ENCODE data around the gene DPP10. TPM values are rescaled to one million over a fixed set of nuclear protein-coding genes. Genes with fewer than 3 reads are reported as not detected.

DPP10 gene
- total and polyA plus RNA-seq, 4 donors = 30.6 to 83.0 (median 48.0) TPM

GRCh38 chr2:115524452-115524851 is 1082.0 kb downstream of the DPP10 start:
- no CpG with 5 or more reads among the region's 4 CpGs for WGBS (ENCODE audit: insufficient coverage)
- no peaks in the 10 kb centered on the region for H3K9me3 ChIP-seq (ENCODE audit: control insufficient read depth, insufficient read depth, low read length)
- H3K36me3 ChIP-seq (ENCODE audit: control insufficient read depth, insufficient read depth, low read length) = no peaks in the 10 kb centered on the region
- DNase-seq (ENCODE audit: low read depth in 4 of 6, low spot score in 6 of 6) = no peak
- no peak overlapping the region for H3K27ac ChIP-seq (ENCODE audit: low read depth, low read length)
- no peak overlapping the region for H3K4me3 ChIP-seq (ENCODE audit: low read depth, low read length)
- no peaks in the 10 kb centered on the region for H3K4me1 ChIP-seq (ENCODE audit: control insufficient read depth, insufficient read depth, low read length)
- H3K27me3 ChIP-seq (ENCODE audit: control insufficient read depth, insufficient read depth, low read length) = no peaks in the 10 kb centered on the region

GRCh38 chr2:115529627-115530026 is 1087.2 kb downstream of the DPP10 start:
- no peaks in the 10 kb centered on the region for H3K36me3 ChIP-seq (ENCODE audit: control insufficient read depth, insufficient read depth, low read length)
- no peaks in the 10 kb centered on the region for H3K27me3 ChIP-seq (ENCODE audit: control insufficient read depth, insufficient read depth, low read length)
- no peak overlapping the region for H3K27ac ChIP-seq (ENCODE audit: low read depth, low read length)
- DNase-seq (ENCODE audit: low read depth in 4 of 6, low spot score in 6 of 6) = no peak
- H3K4me3 ChIP-seq (ENCODE audit: low read depth, low read length) = no peak overlapping the region
- H3K4me1 ChIP-seq (ENCODE audit: control insufficient read depth, insufficient read depth, low read length) = no peaks in the 10 kb centered on the region
- no peaks in the 10 kb centered on the region for H3K9me3 ChIP-seq (ENCODE audit: control insufficient read depth, insufficient read depth, low read length)

GRCh38 chr2:115533081-115533480 is 1090.6 kb downstream of the DPP10 start:
- WGBS (ENCODE audit: insufficient coverage) = no CpG with 5 or more reads among the region's 4 CpGs
- peak in 1 of 6 donors; percentile 52 for DNase-seq (ENCODE audit: low read depth in 4 of 6, low spot score in 6 of 6)
- no peaks in the 10 kb centered on the region for H3K36me3 ChIP-seq (ENCODE audit: control insufficient read depth, insufficient read depth, low read length)
- H3K4me3 ChIP-seq (ENCODE audit: low read depth, low read length) = no peak overlapping the region
- H3K27me3 ChIP-seq (ENCODE audit: control insufficient read depth, insufficient read depth, low read length) = no peaks in the 10 kb centered on the region
- H3K9me3 ChIP-seq (ENCODE audit: control insufficient read depth, insufficient read depth, low read length) = no peaks in the 10 kb centered on the region
- no peaks in the 10 kb centered on the region for H3K4me1 ChIP-seq (ENCODE audit: control insufficient read depth, insufficient read depth, low read length)
- H3K27ac ChIP-seq (ENCODE audit: low read depth, low read length) = no peak overlapping the region

- H3K27me3 ChIP-seq (ENCODE audit: control insufficient read depth, insufficient read depth, low read length) = no peaks in the 10 kb centered on the region
- H3K27ac ChIP-seq (ENCODE audit: low read depth, low read length) = no peak overlapping the region
- peak in 1 of 6 donors; percentile 55 for DNase-seq (ENCODE audit: low read depth in 4 of 6, low spot score in 6 of 6)
- H3K4me3 ChIP-seq (ENCODE audit: low read depth, low read length) = no peak overlapping the region
- H3K36me3 ChIP-seq (ENCODE audit: control insufficient read depth, insufficient read depth, low read length) = no peaks in the 10 kb centered on the region
- no peaks in the 10 kb centered on the region for H3K9me3 ChIP-seq (ENCODE audit: control insufficient read depth, insufficient read depth, low read length)
- no peaks in the 10 kb centered on the region for H3K4me1 ChIP-seq (ENCODE audit: control insufficient read depth, insufficient read depth, low read length)
- WGBS (ENCODE audit: insufficient coverage) = no CpG with 5 or more reads among the region's 4 CpGs
These were observed 1099.4 kb downstream of the DPP10 start for GRCh38 chr2:115541814-115542213.

- WGBS (ENCODE audit: insufficient coverage) = 82% methylated on average over 1 of the region's 1 CpG
- Histone ChIP-seq H3K4me3 (ENCODE audit: low read depth, low read length) (no peak overlapping the region), H3K4me1 (ENCODE audit: control insufficient read depth, insufficient read depth, low read length) (no peaks in the 10 kb centered on the region), H3K27ac (ENCODE audit: low read depth, low read length) (no peak overlapping the region), H3K9me3 (ENCODE audit: control insufficient read depth, insufficient read depth, low read length) (no peaks in the 10 kb centered on the region), H3K27me3 (ENCODE audit: control insufficient read depth, insufficient read depth, low read length) (no peaks in the 10 kb centered on the region), H3K36me3 (ENCODE audit: control insufficient read depth, insufficient read depth, low read length) (no peaks in the 10 kb centered on the region)
- DNase-seq (ENCODE audit: low read depth in 4 of 6, low spot score in 6 of 6) = no peak
These were observed 1099.9 kb downstream of the DPP10 start for GRCh38 chr2:115542331-115542730.

GRCh38 chr2:115543024-115543423 is 1100.6 kb downstream of the DPP10 start:
- Histone ChIP-seq H3K9me3 (ENCODE audit: control insufficient read depth, insufficient read depth, low read length) (no peaks in the 10 kb centered on the region), H3K27me3 (ENCODE audit: control insufficient read depth, insufficient read depth, low read length) (no peaks in the 10 kb centered on the region), H3K36me3 (ENCODE audit: control insufficient read depth, insufficient read depth, low read length) (no peaks in the 10 kb centered on the region), H3K4me3 (ENCODE audit: low read depth, low read length) (no peak overlapping the region), H3K4me1 (ENCODE audit: control insufficient read depth, insufficient read depth, low read length) (no peaks in the 10 kb centered on the region), H3K27ac (ENCODE audit: low read depth, low read length) (no peak overlapping the region)
- DNase-seq (ENCODE audit: low read depth in 4 of 6, low spot score in 6 of 6) = no peak
- 67% methylated on average over 1 of the region's 5 CpGs for WGBS (ENCODE audit: insufficient coverage)

GRCh38 chr2:115543461-115543860 is 1101.0 kb downstream of the DPP10 start:
- Histone ChIP-seq H3K36me3 (ENCODE audit: control insufficient read depth, insufficient read depth, low read length) (no peaks in the 10 kb centered on the region), H3K27me3 (ENCODE audit: control insufficient read depth, insufficient read depth, low read length) (no peaks in the 10 kb centered on the region), H3K27ac (ENCODE audit: low read depth, low read length) (no peak overlapping the region), H3K9me3 (ENCODE audit: control insufficient read depth, insufficient read depth, low read length) (no peaks in the 10 kb centered on the region), H3K4me3 (ENCODE audit: low read depth, low read length) (no peak overlapping the region), H3K4me1 (ENCODE audit: control insufficient read depth, insufficient read depth, low read length) (no peaks in the 10 kb centered on the region)
- peak in 2 of 6 donors; percentile 17 to 49 for DNase-seq (ENCODE audit: low read depth in 4 of 6, low spot score in 6 of 6)
- WGBS (ENCODE audit: insufficient coverage) = no CpG with 5 or more reads among the region's 4 CpGs

- WGBS (ENCODE audit: insufficient coverage) = no CpG with 5 or more reads among the region's 1 CpG
- no peaks in the 10 kb centered on the region for H3K9me3 ChIP-seq (ENCODE audit: control insufficient read depth, insufficient read depth, low read length)
- no peak overlapping the region for H3K4me3 ChIP-seq (ENCODE audit: low read depth, low read length)
- DNase-seq (ENCODE audit: low read depth in 4 of 6, low spot score in 6 of 6) = no peak
- H3K36me3 ChIP-seq (ENCODE audit: control insufficient read depth, insufficient read depth, low read length) = no peaks in the 10 kb centered on the region
- no peaks in the 10 kb centered on the region for H3K4me1 ChIP-seq (ENCODE audit: control insufficient read depth, insufficient read depth, low read length)
- no peak overlapping the region for H3K27ac ChIP-seq (ENCODE audit: low read depth, low read length)
- no peaks in the 10 kb centered on the region for H3K27me3 ChIP-seq (ENCODE audit: control insufficient read depth, insufficient read depth, low read length)
These were observed 1107.2 kb downstream of the DPP10 start for GRCh38 chr2:115549611-115550130.

GRCh38 chr2:115552726-115553125 is 1110.3 kb downstream of the DPP10 start:
- H3K36me3 ChIP-seq (ENCODE audit: control insufficient read depth, insufficient read depth, low read length) = no peaks in the 10 kb centered on the region
- no peaks in the 10 kb centered on the region for H3K4me1 ChIP-seq (ENCODE audit: control insufficient read depth, insufficient read depth, low read length)
- no peak overlapping the region for H3K4me3 ChIP-seq (ENCODE audit: low read depth, low read length)
- H3K27me3 ChIP-seq (ENCODE audit: control insufficient read depth, insufficient read depth, low read length) = no peaks in the 10 kb centered on the region
- H3K9me3 ChIP-seq (ENCODE audit: control insufficient read depth, insufficient read depth, low read length) = no peaks in the 10 kb centered on the region
- no peak overlapping the region for H3K27ac ChIP-seq (ENCODE audit: low read depth, low read length)
- DNase-seq (ENCODE audit: low read depth in 4 of 6, low spot score in 6 of 6) = no peak
- no CpG with 5 or more reads among the region's 2 CpGs for WGBS (ENCODE audit: insufficient coverage)

- Histone ChIP-seq H3K36me3 (ENCODE audit: control insufficient read depth, insufficient read depth, low read length) (no peaks in the 10 kb centered on the region), H3K4me1 (ENCODE audit: control insufficient read depth, insufficient read depth, low read length) (no peaks in the 10 kb centered on the region), H3K27ac (ENCODE audit: low read depth, low read length) (no peak overlapping the region), H3K27me3 (ENCODE audit: control insufficient read depth, insufficient read depth, low read length) (no peaks in the 10 kb centered on the region), H3K4me3 (ENCODE audit: low read depth, low read length) (no peak overlapping the region), H3K9me3 (ENCODE audit: control insufficient read depth, insufficient read depth, low read length) (no peaks in the 10 kb centered on the region)
- no peak for DNase-seq (ENCODE audit: low read depth in 4 of 6, low spot score in 6 of 6)
These were observed 1111.7 kb downstream of the DPP10 start for GRCh38 chr2:115554153-115554552.
